ENCODE data around the gene VCL. TPM values are rescaled to one million over a fixed set of nuclear protein-coding genes. Genes with fewer than 3 reads are reported as not detected.

Gene VCL
- total and polyA plus RNA-seq, 9 of the 15 experiments (the other 6 are each of a cell fraction or from before 2014, with no cell fraction given), result 29.8 to 186 (median 76.4) TPM

DNA sequence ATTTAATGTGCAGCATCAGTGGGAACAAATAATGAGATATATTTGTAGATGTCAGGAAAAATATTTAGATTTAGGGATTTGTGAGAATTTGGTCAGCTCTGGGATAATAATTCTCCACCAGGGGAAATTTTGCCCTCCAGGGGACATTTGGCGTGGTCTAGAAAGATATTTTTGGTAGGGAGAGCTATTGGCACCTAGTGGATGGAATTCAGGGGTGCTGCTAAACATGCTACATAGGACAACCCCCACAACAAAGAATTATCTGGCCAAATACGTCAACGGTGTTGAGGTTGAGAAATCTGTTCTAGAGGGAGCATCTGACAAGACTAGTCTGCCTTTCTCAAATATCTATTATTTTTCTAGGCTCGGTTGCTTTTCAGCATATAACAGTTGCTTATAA, 155.2 kb downstream of the VCL start (continued):
- TF ChIP-seq, protein P1, sequence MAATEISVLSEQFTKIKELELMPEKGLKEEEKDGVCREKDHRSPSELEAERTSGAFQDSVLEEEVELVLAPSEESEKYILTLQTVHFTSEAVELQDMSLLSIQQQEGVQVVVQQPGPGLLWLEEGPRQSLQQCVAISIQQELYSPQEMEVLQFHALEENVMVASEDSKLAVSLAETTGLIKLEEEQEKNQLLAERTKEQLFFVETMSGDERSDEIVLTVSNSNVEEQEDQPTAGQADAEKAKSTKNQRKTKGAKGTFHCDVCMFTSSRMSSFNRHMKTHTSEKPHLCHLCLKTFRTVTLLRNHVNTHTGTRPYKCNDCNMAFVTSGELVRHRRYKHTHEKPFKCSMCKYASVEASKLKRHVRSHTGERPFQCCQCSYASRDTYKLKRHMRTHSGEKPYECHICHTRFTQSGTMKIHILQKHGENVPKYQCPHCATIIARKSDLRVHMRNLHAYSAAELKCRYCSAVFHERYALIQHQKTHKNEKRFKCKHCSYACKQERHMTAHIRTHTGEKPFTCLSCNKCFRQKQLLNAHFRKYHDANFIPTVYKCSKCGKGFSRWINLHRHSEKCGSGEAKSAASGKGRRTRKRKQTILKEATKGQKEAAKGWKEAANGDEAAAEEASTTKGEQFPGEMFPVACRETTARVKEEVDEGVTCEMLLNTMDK (IDR thresholded peaks at IDR 0.05; ENCODE audit: borderline replicate concordance, insufficient read depth, low read depth, low read length, poor library complexity, severe bottlenecking), result no peak
- 0 out of 2 replicates have a peak, but pooled peaks have one; percentile 28 for TF ChIP-seq XRCC5 (IDR thresholded peaks at IDR 0.05; ENCODE audit: low read depth, low read length)
- TF ChIP-seq, protein P2, sequence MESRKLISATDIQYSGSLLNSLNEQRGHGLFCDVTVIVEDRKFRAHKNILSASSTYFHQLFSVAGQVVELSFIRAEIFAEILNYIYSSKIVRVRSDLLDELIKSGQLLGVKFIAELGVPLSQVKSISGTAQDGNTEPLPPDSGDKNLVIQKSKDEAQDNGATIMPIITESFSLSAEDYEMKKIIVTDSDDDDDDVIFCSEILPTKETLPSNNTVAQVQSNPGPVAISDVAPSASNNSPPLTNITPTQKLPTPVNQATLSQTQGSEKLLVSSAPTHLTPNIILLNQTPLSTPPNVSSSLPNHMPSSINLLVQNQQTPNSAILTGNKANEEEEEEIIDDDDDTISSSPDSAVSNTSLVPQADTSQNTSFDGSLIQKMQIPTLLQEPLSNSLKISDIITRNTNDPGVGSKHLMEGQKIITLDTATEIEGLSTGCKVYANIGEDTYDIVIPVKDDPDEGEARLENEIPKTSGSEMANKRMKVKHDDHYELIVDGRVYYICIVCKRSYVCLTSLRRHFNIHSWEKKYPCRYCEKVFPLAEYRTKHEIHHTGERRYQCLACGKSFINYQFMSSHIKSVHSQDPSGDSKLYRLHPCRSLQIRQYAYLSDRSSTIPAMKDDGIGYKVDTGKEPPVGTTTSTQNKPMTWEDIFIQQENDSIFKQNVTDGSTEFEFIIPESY (CRISPR knock-in tag; IDR thresholded peaks at IDR 0.05), result no peak
- TF ChIP-seq ZNF212 (CRISPR knock-in tag; IDR thresholded peaks at IDR 0.05), result no peak
- no peak for TF ChIP-seq CHD1 (IDR thresholded peaks at IDR 0.05; ENCODE audit: low read length)
- TF ChIP-seq, protein P3, sequence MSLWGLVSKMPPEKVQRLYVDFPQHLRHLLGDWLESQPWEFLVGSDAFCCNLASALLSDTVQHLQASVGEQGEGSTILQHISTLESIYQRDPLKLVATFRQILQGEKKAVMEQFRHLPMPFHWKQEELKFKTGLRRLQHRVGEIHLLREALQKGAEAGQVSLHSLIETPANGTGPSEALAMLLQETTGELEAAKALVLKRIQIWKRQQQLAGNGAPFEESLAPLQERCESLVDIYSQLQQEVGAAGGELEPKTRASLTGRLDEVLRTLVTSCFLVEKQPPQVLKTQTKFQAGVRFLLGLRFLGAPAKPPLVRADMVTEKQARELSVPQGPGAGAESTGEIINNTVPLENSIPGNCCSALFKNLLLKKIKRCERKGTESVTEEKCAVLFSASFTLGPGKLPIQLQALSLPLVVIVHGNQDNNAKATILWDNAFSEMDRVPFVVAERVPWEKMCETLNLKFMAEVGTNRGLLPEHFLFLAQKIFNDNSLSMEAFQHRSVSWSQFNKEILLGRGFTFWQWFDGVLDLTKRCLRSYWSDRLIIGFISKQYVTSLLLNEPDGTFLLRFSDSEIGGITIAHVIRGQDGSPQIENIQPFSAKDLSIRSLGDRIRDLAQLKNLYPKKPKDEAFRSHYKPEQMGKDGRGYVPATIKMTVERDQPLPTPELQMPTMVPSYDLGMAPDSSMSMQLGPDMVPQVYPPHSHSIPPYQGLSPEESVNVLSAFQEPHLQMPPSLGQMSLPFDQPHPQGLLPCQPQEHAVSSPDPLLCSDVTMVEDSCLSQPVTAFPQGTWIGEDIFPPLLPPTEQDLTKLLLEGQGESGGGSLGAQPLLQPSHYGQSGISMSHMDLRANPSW (CRISPR knock-in tag; IDR thresholded peaks at IDR 0.05), result no peak
- TF ChIP-seq, protein P4, sequence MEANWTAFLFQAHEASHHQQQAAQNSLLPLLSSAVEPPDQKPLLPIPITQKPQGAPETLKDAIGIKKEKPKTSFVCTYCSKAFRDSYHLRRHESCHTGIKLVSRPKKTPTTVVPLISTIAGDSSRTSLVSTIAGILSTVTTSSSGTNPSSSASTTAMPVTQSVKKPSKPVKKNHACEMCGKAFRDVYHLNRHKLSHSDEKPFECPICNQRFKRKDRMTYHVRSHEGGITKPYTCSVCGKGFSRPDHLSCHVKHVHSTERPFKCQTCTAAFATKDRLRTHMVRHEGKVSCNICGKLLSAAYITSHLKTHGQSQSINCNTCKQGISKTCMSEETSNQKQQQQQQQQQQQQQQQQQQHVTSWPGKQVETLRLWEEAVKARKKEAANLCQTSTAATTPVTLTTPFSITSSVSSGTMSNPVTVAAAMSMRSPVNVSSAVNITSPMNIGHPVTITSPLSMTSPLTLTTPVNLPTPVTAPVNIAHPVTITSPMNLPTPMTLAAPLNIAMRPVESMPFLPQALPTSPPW (CRISPR knock-in tag; IDR thresholded peaks at IDR 0.05), result 0 out of 2 replicates have a peak, but pooled peaks have one; percentile 25
- TF ChIP-seq, protein P5, sequence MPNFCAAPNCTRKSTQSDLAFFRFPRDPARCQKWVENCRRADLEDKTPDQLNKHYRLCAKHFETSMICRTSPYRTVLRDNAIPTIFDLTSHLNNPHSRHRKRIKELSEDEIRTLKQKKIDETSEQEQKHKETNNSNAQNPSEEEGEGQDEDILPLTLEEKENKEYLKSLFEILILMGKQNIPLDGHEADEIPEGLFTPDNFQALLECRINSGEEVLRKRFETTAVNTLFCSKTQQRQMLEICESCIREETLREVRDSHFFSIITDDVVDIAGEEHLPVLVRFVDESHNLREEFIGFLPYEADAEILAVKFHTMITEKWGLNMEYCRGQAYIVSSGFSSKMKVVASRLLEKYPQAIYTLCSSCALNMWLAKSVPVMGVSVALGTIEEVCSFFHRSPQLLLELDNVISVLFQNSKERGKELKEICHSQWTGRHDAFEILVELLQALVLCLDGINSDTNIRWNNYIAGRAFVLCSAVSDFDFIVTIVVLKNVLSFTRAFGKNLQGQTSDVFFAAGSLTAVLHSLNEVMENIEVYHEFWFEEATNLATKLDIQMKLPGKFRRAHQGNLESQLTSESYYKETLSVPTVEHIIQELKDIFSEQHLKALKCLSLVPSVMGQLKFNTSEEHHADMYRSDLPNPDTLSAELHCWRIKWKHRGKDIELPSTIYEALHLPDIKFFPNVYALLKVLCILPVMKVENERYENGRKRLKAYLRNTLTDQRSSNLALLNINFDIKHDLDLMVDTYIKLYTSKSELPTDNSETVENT (CRISPR knock-in tag; IDR thresholded peaks at IDR 0.05), result no peak
- no peak for TF ChIP-seq BCOR (IDR thresholded peaks at IDR 0.05)
- TF ChIP-seq, protein P6, sequence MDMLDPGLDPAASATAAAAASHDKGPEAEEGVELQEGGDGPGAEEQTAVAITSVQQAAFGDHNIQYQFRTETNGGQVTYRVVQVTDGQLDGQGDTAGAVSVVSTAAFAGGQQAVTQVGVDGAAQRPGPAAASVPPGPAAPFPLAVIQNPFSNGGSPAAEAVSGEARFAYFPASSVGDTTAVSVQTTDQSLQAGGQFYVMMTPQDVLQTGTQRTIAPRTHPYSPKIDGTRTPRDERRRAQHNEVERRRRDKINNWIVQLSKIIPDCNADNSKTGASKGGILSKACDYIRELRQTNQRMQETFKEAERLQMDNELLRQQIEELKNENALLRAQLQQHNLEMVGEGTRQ (CRISPR knock-in tag; IDR thresholded peaks at IDR 0.05), result no peak
- TF ChIP-seq L3MBTL2 (IDR thresholded peaks at IDR 0.05), result no peak
- no peak for TF ChIP-seq GTF2E2 (tag; IDR thresholded peaks at IDR 0.05)
- no peak for TF ChIP-seq TCF7L2 (IDR thresholded peaks at IDR 0.05; ENCODE audit: low read depth, low read length)
- no peak for TF ChIP-seq HMG20B (CRISPR knock-in tag; IDR thresholded peaks at IDR 0.05)
- TF ChIP-seq FOS (IDR thresholded peaks at IDR 0.05; ENCODE audit: extremely low read depth, insufficient read length), result no peak
- TF ChIP-seq ETV6 (IDR thresholded peaks at IDR 0.05; ENCODE audit: borderline replicate concordance in 1 of 2, low read depth in 2 of 2, low read length in 1 of 2), result no peak
- no peak for TF ChIP-seq ETV6 (CRISPR knock-in tag; IDR thresholded peaks at IDR 0.05; ENCODE audit: borderline replicate concordance)

Data from K562 (cell line).